ENCODE results near the gene RAD51B. TPM values are rescaled to one million over a fixed set of nuclear protein-coding genes. Genes with fewer than 3 reads are reported as not detected.
A peak's percentile ranks its signal among the peaks of the same experiment; 100 is the strongest.

Gene RAD51B
- total RNA-seq, 4 donors from 2014 or later = 12.6 to 26.4 (median 16.7) TPM

GRCh38 chr14:68341411-68342212, 522.0 kb downstream of the RAD51B start:
- Histone ChIP-seq H3K36me3 (no peaks in the 10 kb centered on the region), H3K4me3 (no peak overlapping the region), H3K27ac (no peak overlapping the region), H3K9me3 (no peaks in the 10 kb centered on the region), H3K4me1 (peaks cover 0 to 21% (median 1%) of the 10 kb centered on the region in 4 donors), H3K27me3 (no peaks in the 10 kb centered on the region)
- 83 to 89% methylated on average over 4 of the region's 4 CpGs for WGBS, 2 donors
- DNase-seq (ENCODE audit: low spot score in 2 of 2) = no peak
- TF ChIP-seq CTCF (IDR thresholded peaks at IDR 0.05) (no peak), EP300 (IDR thresholded peaks at IDR 0.05) (no peak), POLR2A (IDR thresholded peaks at IDR 0.05) (no peak)

- no peak overlapping the region for H3K27ac ChIP-seq
- WGBS, 2 donors = 91 to 93% methylated on average over 3 of the region's 3 CpGs
- no peak for DNase-seq (ENCODE audit: low spot score in 2 of 2)
- H3K27me3 ChIP-seq = no peaks in the 10 kb centered on the region
- TF ChIP-seq POLR2A (IDR thresholded peaks at IDR 0.05) (no peak), EP300 (IDR thresholded peaks at IDR 0.05) (no peak), CTCF (IDR thresholded peaks at IDR 0.05) (no peak)
- peaks cover 0 to 21% (median 2%) of the 10 kb centered on the region in 4 donors for H3K4me1 ChIP-seq
- no peak overlapping the region for H3K4me3 ChIP-seq
- no peaks in the 10 kb centered on the region for H3K9me3 ChIP-seq
- no peaks in the 10 kb centered on the region for H3K36me3 ChIP-seq
Measured at GRCh38 chr14:68342216-68342763, 522.7 kb downstream of the RAD51B start.

GRCh38 chr14:68343534-68344118, 524.0 kb downstream of the RAD51B start:
- H3K36me3 ChIP-seq = no peaks in the 10 kb centered on the region
- peaks cover 0 to 20% (median 2%) of the 10 kb centered on the region in 4 donors for H3K4me1 ChIP-seq
- H3K4me3 ChIP-seq = no peak overlapping the region
- H3K27me3 ChIP-seq = no peaks in the 10 kb centered on the region
- H3K27ac ChIP-seq = no peak overlapping the region
- H3K9me3 ChIP-seq = no peaks in the 10 kb centered on the region
- DNase-seq (ENCODE audit: low spot score in 2 of 2) = no peak
- 92 to 99% methylated on average over 2 of the region's 2 CpGs for WGBS, 2 donors
- TF ChIP-seq POLR2A (IDR thresholded peaks at IDR 0.05) (no peak), EP300 (IDR thresholded peaks at IDR 0.05) (no peak), CTCF (IDR thresholded peaks at IDR 0.05) (no peak)

GRCh38 chr14:68345738-68346137, 526.2 kb downstream of the RAD51B start:
- Histone ChIP-seq H3K27ac (peak overlapping the region in 1 of 4 donors; percentile 9), H3K36me3 (no peaks in the 10 kb centered on the region), H3K27me3 (no peaks in the 10 kb centered on the region), H3K4me1 (peaks cover 0 to 20% (median 2%) of the 10 kb centered on the region in 4 donors), H3K9me3 (no peaks in the 10 kb centered on the region), H3K4me3 (no peak overlapping the region)
- TF ChIP-seq CTCF (IDR thresholded peaks at IDR 0.05) = no peak
- no peak for TF ChIP-seq EP300 (IDR thresholded peaks at IDR 0.05)
- no peak for TF ChIP-seq POLR2A (IDR thresholded peaks at IDR 0.05)
- no peak for DNase-seq (ENCODE audit: low spot score in 2 of 2)
- 87 to 90% methylated on average over 4 of the region's 4 CpGs for WGBS, 2 donors

Measured in tibial nerve (tissue), 4 donors.